GM19023 (cell line): ENCODE data around the gene BLTP3A.
A peak's percentile ranks its signal among the peaks of the same experiment; 100 is the strongest.
"Not testable (repeated sequence)": the region's sequence is repeated elsewhere in the genome, so short reads cannot be mapped to it uniquely, and the experiment has no call there.

Experiments used
- ATAC-seq: cut with Tn5 transposase; IDR thresholded peaks from one replicate; pipeline ENCODE4 v1.9.1; 2021; ENCODE audit warnings: mild to moderate bottlenecking, moderate library complexity; ENCODE audit not compliant: unreplicated experiment

The BLTP3A gene

GRCh38 chr6:34792605-34793500 lies 970 bp downstream of the BLTP3A start:
- no peak for ATAC-seq

- no peak for ATAC-seq
These were observed 2.0 kb downstream of the BLTP3A start for GRCh38 chr6:34793877-34794276.

DNA sequence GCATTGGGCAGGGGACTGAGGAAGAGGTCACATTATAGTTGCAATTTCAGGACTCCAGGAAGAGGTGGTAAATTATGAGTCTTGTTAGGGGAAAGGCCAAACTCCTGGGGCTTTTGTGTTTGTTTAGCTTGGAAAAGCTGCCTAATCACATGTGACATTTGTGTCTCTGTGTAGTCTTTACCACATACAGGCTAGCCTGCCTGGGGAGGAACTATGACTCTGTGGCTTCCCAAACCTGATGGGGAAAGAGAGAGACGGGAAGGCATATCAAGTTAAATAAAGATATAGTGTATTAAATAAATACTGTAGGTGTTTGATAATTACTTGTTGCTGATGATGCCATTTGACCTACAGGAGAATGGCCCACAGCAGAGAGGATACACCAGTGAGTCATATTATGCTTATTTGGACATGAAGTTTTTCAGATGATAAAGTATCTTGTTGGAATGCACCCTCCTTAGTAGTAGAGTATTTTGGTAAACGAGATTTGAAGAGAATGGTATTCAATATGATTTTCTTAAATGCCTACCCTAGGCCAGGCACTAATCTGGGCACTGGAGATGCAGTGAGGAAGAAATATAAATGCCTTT lies 4.0 kb downstream of the BLTP3A start:
- ATAC-seq = no peak

DNA sequence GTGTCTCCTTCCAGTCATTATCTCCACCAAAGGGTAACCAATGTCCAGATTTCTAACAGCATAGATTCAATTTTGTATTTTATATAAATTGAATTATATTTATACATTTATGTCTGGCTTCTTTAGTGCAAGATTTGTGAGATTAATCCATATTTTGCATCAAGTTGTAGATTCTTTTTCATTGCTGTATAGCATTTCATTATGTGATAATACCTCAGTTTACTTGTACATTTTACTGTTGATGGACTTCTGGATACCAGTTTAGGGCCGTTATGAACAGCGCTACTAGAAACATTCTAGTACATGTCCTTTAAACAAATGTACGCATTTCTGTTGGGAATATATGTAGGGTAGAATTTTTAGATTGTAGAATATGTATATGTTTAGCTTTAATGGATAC lies 6.2 kb downstream of the BLTP3A start:
- no peak for ATAC-seq

DNA sequence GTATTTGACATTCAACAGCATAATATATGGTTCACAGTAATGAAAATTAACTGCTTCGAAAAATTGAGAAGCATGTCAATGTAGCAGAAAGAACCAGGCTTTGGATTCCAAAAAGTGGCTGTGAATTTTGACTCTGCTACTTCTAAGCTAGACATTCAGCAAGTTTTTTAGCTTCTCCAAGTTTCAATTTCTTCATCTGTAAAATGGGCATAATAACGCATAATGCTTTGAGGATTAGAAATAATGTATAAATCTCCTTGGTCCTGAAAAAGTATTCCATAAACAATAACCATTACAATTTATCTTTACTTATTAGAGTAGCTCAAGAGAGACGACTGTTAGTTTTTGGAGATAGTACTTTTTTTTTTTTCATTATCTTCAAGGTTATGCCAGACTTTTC lies 7.7 kb downstream of the BLTP3A start:
- ATAC-seq = no peak

DNA sequence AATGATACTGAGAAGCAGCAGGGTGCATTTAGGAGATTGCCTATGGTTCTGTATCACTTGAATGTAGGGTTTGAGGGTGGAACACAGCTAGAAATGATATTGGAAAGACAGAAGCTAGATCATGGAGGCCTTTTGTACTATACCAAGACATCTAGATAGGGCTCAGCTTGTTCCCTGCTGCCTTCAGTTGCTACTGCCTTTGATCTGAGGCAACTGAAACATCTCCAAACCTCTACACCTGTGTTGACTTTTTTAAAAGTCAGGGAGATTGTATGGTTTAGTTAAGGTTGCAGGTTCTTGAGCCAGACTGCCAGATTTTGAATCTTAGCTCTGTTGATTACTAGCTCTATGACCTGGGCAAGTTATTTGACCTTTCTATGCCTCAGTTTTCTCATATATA lies 12.7 kb downstream of the BLTP3A start:
- no peak for ATAC-seq

DNA sequence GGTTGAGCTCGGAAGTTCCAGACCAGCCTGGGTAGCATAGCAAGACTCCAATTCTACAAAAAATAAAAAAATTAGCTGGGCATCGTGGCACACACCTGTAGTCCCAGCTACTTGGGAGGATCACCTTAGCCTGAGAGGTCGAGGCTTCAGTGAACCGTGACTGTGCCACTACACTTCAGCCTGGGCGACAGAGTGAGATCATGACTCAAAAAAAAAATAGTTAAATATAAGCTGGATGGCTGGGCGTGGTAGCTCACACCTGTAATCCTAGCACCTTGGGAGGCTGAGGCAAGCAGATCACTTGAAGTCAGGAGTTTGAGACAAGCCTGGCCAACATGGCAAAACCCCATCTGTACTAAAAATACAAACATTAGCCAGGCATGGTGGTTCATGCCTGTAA lies 13.2 kb downstream of the BLTP3A start:
- not testable (repeated sequence) for ATAC-seq

DNA sequence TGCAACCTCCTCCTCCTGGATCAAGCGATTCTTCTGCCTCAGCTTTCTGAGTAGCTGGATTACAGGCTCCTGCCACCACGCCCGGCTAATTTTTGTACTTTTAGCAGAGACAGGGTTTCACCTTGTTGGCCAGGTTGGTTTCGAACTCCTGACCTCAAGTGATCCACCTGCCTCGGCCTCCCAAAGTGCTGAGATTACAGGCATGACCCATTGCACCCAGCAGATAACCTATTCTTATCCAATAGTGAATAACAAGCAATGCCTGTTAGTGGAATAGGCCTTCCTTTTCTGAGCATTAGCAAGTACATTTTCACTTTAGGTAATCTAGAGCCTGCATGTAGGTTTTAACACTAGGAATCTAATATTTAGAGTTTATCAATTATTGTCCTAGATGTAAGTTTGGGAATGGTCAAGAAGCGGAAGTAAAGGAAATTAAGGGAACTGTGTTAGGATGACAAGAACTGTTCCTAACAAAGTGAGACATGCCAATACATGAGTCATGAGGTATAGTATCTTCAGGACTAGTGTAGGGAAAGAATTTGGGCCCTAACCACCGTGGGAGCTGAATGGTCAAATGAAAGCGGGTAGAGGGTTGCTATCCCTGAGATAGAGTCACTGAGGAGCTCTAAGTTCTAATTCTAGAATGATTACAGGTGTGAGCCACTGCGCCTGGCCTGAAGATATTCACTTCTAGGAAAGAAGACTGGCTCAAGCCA lies 15.0 kb downstream of the BLTP3A start:
- no peak for ATAC-seq

- not testable (repeated sequence) for ATAC-seq
These were observed 16.6 kb downstream of the BLTP3A start for GRCh38 chr6:34808473-34808872.

DNA sequence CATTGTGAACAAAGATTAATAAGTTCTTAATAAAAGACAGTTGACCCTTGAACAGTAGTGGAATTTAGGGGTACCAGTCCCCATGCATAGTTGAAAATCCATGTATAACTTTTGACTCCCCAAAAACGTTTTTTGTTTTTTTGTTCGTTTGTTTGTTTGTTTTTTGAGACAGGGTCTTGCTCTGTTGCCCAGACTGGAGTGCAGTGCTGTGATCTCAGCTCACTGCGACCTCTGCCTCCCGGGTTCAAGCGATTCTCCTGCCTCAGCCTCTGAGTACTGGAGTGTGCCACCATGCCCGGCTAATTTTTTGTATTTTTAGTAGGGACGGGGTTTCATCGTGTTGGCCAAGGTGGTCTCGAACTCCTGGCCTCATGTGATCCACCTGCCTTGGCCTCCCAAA lies 17.5 kb downstream of the BLTP3A start:
- not testable (repeated sequence) for ATAC-seq

DNA sequence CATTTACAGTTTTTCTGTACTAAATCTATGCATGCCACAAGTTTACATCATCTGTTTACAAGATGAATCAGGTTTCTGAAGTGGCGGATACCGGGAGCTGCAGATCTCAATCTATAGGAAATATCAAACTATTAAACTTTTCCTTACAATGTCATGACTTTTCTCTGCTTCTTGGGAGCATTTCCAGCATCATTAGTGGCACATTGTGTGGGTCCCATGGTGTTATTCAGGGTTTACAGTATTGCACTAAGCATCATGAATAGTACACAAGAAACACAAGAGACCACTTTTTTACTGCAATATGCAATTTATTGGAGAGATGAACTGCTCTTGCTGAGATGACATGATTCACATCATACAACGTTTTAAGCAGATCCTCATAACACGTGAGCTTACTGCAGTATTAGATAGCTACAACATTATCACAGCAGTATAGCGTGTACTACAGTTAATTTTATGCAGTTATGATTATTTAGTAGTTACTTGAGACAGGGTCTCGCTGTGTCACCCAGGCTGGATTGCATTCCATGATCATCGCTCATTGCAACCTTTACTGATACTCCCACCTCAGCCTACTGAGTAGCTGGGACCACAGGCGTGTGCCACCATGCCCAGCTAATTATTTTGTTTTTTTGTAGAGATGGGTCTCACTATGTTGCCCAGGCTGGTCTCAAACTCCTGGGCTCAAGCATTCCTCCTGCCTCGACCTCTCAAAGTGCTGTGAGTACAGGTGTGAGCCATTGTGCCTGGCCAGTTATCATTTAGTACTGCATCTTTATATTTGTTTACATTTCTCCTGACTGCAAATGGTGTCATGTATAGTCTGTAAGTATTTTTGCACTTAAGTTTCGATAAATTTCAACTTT lies 18.4 kb downstream of the BLTP3A start:
- no peak for ATAC-seq

- ATAC-seq = peak; percentile 94
These were observed 19.2 kb downstream of the BLTP3A start for GRCh38 chr6:34810936-34811632.

- no peak for ATAC-seq
These were observed 21.3 kb downstream of the BLTP3A start for GRCh38 chr6:34813028-34813713.

GRCh38 chr6:34816635-34817301 lies 24.9 kb downstream of the BLTP3A start:
- ATAC-seq = no peak

GRCh38 chr6:34817446-34817845 lies 25.6 kb downstream of the BLTP3A start:
- no peak for ATAC-seq

DNA sequence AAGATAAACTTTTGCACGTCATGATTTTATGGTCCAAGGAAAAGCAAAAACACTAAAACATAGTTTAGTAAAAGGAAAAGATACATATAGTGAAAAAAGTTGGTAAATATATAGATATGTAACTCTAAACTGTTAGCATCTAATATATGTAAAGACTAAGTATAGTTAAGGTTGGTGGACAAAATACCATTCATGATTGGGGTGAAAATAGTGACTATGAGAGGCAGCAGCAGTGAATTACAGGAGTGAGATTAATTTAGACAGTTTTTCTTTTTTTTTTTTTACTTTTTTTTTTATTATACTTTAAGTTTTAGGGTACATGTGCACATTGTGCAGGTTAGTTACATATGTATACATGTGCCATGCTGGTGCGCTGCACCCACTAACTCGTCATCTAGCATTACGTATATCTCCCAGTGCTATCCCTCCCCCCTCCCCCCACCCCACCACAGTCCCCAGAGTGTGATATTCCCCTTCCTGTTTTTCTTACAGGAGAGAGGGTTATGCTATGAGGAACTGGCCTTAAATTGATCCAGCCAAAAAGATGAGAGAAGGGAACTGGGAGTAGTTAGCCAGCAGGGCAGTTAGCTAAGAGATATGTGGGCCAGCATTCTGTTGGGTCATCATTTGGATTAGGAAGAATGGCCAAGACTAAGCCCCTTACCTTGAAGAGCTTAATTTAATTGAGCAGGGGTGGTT lies 27.1 kb downstream of the BLTP3A start:
- ATAC-seq = not testable (repeated sequence)

GRCh38 chr6:34819571-34820480 lies 27.9 kb downstream of the BLTP3A start:
- ATAC-seq = no peak
